Activated T-helper 1 cell treated with Interleukin-2 at 50 U/mL for 16 hours (primary cell): ENCODE data around the gene COX5A.
"Not testable (repeated sequence)": the region's sequence is repeated elsewhere in the genome, so short reads cannot be mapped to it uniquely, and the experiment has no call there.

Experiments used
- DNase-seq: peaks from one replicate; pipeline ENCODE4 v3.0.0-alpha.2; 2020; ENCODE audit warnings: low read depth

The COX5A gene

GRCh38 chr15:74901612-74902063 lies 36.2 kb downstream of the COX5A start:
- peak; percentile 42 for DNase-seq

GRCh38 chr15:74897300-74897701 lies 40.6 kb downstream of the COX5A start:
- DNase-seq = no peak

DNA sequence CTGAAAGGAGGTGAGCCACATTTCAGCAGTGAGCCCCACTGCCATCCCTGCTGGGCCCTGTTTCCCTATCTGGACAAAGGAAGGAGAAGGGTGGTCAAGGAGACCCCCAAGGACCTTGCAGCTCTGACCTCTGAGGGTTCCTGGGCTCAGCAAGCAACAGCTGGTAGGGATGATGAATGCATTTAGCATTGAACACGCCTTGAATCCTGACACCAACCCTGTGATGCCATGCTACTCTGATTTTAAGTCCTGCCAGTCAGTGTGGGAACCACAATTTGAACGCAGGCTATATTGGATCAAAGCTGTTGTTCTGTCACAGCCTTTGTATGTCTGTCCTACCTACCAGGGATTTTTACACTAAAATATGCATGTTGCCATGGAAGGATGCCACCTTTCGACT lies 41.6 kb downstream of the COX5A start:
- DNase-seq = no peak

DNA sequence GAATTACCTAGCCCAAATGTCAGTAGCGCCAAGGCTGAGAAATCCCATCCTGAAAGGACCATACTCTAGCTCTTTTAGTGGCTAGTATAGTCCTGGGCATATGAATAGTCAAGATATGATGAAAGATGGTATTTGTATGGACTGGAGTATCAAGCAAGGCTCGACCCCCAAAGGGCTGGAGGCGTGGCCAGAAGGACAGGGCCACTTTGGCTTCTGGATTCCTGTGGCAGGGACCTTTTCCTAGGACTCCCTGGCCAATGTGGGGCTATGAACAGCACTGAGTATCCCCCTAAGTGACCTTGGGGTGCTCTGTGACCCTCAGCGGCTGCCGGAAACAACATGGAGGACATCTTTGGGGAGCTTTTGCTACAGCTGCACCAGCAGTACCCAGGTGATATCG lies 42.0 kb downstream of the COX5A start:
- DNase-seq = no peak

GRCh38 chr15:74894383-74894782 lies 43.5 kb downstream of the COX5A start:
- not testable (repeated sequence) for DNase-seq

- DNase-seq = no peak
Measured at GRCh38 chr15:74893627-74894026, 44.2 kb downstream of the COX5A start.

- DNase-seq = no peak
Measured at GRCh38 chr15:74892931-74893330, 44.9 kb downstream of the COX5A start.

GRCh38 chr15:74892313-74892712 lies 45.6 kb downstream of the COX5A start:
- DNase-seq = no peak

GRCh38 chr15:74891469-74891868 lies 46.4 kb downstream of the COX5A start:
- no peak for DNase-seq

GRCh38 chr15:74890665-74890960 lies 47.3 kb downstream of the COX5A start:
- DNase-seq = no peak

DNA sequence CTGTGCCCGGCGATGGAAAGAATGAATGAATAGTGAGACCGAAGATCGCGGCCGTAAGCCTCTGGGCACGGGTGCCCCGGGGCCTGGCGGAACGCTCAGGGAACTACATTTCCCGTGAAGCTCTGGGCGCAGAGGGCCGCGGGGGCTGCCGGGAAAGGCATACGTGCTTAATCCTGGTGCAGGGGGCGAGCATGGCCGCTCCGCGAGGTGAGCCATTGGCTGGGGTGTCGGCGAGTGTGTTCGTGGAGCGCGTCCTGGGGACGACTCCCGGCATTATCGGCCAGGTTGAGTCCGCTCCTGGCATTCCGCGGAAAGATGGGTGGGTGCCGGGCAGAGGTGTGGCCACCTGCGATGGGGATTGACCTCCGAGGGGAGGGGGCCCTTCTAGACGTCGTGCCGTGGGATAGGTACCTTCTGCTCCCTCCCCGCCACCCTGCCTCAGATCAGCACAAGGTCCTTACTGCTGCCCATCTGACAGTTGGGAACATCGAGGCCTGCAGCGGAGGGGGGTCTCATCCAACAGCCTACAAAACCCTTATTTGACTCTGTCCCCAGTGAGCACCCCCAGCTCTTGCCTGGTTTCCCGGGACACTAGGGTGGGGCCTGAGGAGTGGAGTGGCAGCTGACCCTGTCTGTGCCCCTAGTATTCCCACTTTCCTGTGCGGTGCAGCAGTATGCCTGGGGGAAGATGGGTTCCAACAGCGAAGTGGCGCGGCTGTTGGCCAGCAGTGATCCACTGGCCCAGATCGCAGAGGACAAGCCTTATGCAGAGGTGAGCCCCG lies 47.8 kb downstream of the COX5A start, which contains the start of gene MPI:
TSS of gene MPI (plus strand) at position 160 of the 782 bp plus-strand sequence. CDS start at position 192, 32 bp downstream.
- peak; percentile 73 for DNase-seq

GRCh38 chr15:74889390-74889882 lies 48.4 kb downstream of the COX5A start:
- DNase-seq = no peak

DNA sequence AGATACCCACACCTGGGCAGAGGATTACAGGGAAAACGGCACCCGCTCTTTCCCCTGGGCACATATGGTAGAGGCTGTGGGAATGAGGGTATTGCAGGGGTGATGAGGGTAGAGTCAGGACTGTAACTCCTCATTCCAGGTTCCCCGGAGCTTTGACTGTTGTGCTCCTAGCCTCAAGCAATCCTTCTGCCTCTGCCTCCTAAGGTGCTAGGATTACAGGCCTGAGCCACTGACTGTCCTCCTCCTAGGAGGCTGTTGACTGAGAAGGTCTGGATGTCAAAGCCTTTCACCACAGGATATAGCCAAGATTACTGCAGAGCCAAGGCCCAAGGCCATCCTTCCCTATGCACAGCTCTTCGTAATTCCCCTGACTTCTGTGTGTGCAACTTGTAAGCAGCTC lies 49.2 kb downstream of the COX5A start:
- DNase-seq = no peak

- not testable (repeated sequence) for DNase-seq
Measured at GRCh38 chr15:74887537-74888193, 50.2 kb downstream of the COX5A start.

GRCh38 chr15:74885461-74885860 lies 52.4 kb downstream of the COX5A start:
- DNase-seq = no peak

DNA sequence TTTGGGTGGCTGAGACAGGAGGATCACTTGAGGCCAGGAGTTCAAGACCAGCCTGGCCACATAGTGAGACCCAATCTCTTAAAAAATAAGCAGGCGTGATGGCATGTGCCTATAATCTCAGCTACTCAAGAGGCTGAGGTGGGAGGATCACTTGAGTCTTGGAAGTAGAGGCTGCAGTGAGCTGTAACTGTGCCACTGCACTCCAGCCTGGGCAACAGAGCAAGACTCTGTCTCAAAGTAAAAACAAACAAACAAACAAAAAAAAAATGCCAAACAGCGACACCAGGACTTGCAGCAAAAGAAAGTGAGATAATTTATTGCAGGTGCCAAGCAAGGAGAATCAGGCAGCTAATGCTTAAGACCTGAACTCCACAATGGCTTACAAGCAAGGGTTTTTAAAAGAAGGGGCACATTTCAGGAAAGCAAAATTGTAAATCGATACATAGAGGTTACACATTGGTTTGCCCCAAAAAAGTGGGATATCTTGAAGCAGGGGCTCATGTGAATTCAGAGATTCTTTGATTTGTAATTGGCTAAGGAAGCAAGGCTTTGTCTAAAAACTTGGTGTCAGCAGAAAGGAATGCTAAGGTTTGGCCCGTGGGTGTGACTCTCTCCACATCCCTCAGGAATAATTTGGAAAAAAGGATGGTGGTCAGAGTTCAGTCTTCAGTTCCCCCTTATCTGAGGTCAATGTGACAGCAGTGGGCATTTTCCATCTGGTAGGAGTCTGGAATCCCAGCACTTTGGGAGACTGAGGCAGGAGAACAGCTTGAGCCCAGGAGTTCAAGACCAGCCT lies 53.2 kb downstream of the COX5A start:
- DNase-seq = no peak

DNA sequence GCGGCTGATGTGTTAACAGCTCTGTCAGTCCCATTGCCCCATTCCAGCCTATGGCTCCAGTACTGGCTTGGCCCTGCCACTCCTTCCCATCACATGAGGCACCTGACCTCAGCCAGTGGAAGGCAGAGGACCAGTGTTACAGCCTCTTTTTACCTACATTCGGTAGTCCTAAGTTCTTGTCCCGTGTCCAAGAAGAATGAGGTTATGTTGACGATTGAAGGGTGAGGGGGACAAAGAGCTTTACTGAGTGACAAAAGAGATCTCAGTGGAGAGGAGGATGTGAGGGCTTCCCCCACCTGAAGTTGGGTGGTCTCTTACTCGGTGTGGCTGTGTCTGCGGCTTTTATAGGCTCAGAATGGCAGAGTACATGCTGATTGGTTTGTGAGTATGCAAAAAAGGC lies 55.3 kb downstream of the COX5A start:
- DNase-seq = no peak

- DNase-seq = no peak
Measured at GRCh38 chr15:74878273-74878672, 59.6 kb downstream of the COX5A start.

GRCh38 chr15:74873756-74874424 lies 64.0 kb downstream of the COX5A start:
- no peak for DNase-seq

- peak; percentile 83 for DNase-seq
Measured at GRCh38 chr15:74873036-74873755, 64.7 kb downstream of the COX5A start, which contains the start of gene SCAMP2. Gene SCAMP2, minus strand, starts transcription at chr15:74873365. Its CDS starts 110 bp downstream, at chr15:74873255.

- no peak for DNase-seq
Measured at GRCh38 chr15:74872702-74873035, 65.2 kb downstream of the COX5A start.
